SK-N-SH treated with all-trans-retinoic acid at 6 μM for 48 hours (cell line): ENCODE results near the gene DPYSL4.

Experiments
- ATAC-seq: fragments of 200-7000 bp; cut with Tn5 transposase; 3 replicates; pipeline ENCODE4 v1.9.1; 2020; ENCODE audit warnings: mild to moderate bottlenecking, moderate library complexity
- ARNTL ChIP-seq: fragments of 450-650 bp; formaldehyde crosslinking; IDR thresholded peaks from 2 replicates; pipeline ENCODE4 v1.5.0; 2020; ENCODE audit warnings: low read depth, mild to moderate bottlenecking, moderate library complexity, borderline replicate concordance
- BACH2 ChIP-seq: fragments of 250-450 bp; sonication (Bioruptor Pico); IDR thresholded peaks from 2 replicates; pipeline ENCODE4 v1.9.0; 2021; ENCODE audit warnings: mild to moderate bottlenecking, borderline replicate concordance
- ESRRG ChIP-seq: fragments of 250-450 bp; sonication (Bioruptor Pico); IDR thresholded peaks from 2 replicates; pipeline ENCODE4 v1.6.1; 2021; ENCODE audit warnings: mild to moderate bottlenecking
- GLIS3 ChIP-seq: fragments of 250-450 bp; sonication (Bioruptor Pico); IDR thresholded peaks from 2 replicates; pipeline ENCODE4 v1.5.0; 2020; ENCODE audit warnings: mild to moderate bottlenecking, moderate library complexity
- ISL1 ChIP-seq: fragments of 250-450 bp; sonication (Bioruptor Pico); IDR thresholded peaks from 2 replicates; pipeline ENCODE4 v2.1.2; 2022; ENCODE audit warnings: mild to moderate bottlenecking, moderate library complexity
- OSR1 ChIP-seq: fragments of 250-450 bp; sonication (Bioruptor Pico); IDR thresholded peaks from 2 replicates; pipeline ENCODE4 v1.8.0; 2022; ENCODE audit warnings: moderate library complexity, mild to moderate bottlenecking, inconsistent platforms
- PPARA ChIP-seq: fragments of 250-450 bp; sonication (Bioruptor Pico); IDR thresholded peaks from 2 replicates; pipeline ENCODE4 v1.5.0; 2020; ENCODE audit warnings: mild to moderate bottlenecking, borderline replicate concordance
- RARB ChIP-seq: fragments of 250-450 bp; sonication (Bioruptor Pico); IDR thresholded peaks from 2 replicates; pipeline ENCODE4 v1.8.0; 2021; ENCODE audit warnings: mild to moderate bottlenecking, moderate library complexity
- SNAI2 ChIP-seq: fragments of 250-450 bp; sonication (Bioruptor Pico); IDR thresholded peaks from 2 replicates; pipeline ENCODE4 v1.5.0; 2020; ENCODE audit warnings: mild to moderate bottlenecking, moderate library complexity
- TCF4 ChIP-seq: fragments of 250-450 bp; sonication (Bioruptor Pico); IDR thresholded peaks from 2 replicates; pipeline ENCODE4 v1.8.0; 2021; ENCODE audit warnings: mild to moderate bottlenecking, moderate library complexity, borderline replicate concordance
- TOX ChIP-seq: fragments of 250-450 bp; sonication (Bioruptor Pico); IDR thresholded peaks from 2 replicates; pipeline ENCODE4 v1.8.0; 2021; ENCODE audit warnings: mild to moderate bottlenecking, moderate library complexity, borderline replicate concordance
- ZC3H10 ChIP-seq: fragments of 250-450 bp; sonication (Bioruptor Pico); IDR thresholded peaks from 2 replicates; pipeline ENCODE4 v1.5.1; 2021; ENCODE audit warnings: mild to moderate bottlenecking, moderate library complexity
- ZFP3 ChIP-seq: fragments of 250-450 bp; sonication (Bioruptor Pico); IDR thresholded peaks from 2 replicates; pipeline ENCODE4 v1.5.0; 2020; ENCODE audit warnings: mild to moderate bottlenecking, moderate library complexity
- ZFP30 ChIP-seq: fragments of 450-650 bp; formaldehyde crosslinking; IDR thresholded peaks from 2 replicates; pipeline ENCODE4 v1.5.0; 2022; ENCODE audit warnings: mild to moderate bottlenecking, moderate library complexity
- ZNF565 ChIP-seq: fragments of 450-650 bp; formaldehyde crosslinking; conservative IDR thresholded peaks from 2 replicates; pipeline ENCODE4 v1.5.0; 2020; ENCODE audit warnings: low read depth, mild to moderate bottlenecking, moderate library complexity
- ZNF70 ChIP-seq: fragments of 450-650 bp; formaldehyde crosslinking; IDR thresholded peaks from 2 replicates; pipeline ENCODE4 v1.5.0; 2020; ENCODE audit warnings: mild to moderate bottlenecking, moderate library complexity
- ZNF8 ChIP-seq: fragments of 450-650 bp; formaldehyde crosslinking; IDR thresholded peaks from 2 replicates; pipeline ENCODE4 v1.5.0; 2020; ENCODE audit warnings: mild to moderate bottlenecking, moderate library complexity
- TF ChIP-seq, protein P1 (sequence below): fragments of 250-450 bp; sonication (Bioruptor Pico); IDR thresholded peaks from 2 replicates; pipeline ENCODE4 v1.5.1; 2020; ENCODE audit warnings: low read depth, mild to moderate bottlenecking, moderate library complexity
- TF ChIP-seq, protein P2 (sequence below): fragments of 250-450 bp; sonication (Bioruptor Pico); IDR thresholded peaks from 2 replicates; pipeline ENCODE4 v1.8.0; 2020; ENCODE audit warnings: mild to moderate bottlenecking, moderate library complexity, borderline replicate concordance
- TF ChIP-seq, protein P3 (sequence below): fragments of 250-450 bp; sonication (Bioruptor Pico); IDR thresholded peaks from 2 replicates; pipeline ENCODE4 v1.5.1; 2021; ENCODE audit warnings: mild to moderate bottlenecking, moderate library complexity
- TF ChIP-seq, protein P4 (sequence below): fragments of 250-450 bp; sonication (Bioruptor Pico); IDR thresholded peaks from 2 replicates; pipeline ENCODE4 v1.8.0; 2021; ENCODE audit warnings: low read depth, mild to moderate bottlenecking, moderate library complexity, borderline replicate concordance

Gene DPYSL4

DNA sequence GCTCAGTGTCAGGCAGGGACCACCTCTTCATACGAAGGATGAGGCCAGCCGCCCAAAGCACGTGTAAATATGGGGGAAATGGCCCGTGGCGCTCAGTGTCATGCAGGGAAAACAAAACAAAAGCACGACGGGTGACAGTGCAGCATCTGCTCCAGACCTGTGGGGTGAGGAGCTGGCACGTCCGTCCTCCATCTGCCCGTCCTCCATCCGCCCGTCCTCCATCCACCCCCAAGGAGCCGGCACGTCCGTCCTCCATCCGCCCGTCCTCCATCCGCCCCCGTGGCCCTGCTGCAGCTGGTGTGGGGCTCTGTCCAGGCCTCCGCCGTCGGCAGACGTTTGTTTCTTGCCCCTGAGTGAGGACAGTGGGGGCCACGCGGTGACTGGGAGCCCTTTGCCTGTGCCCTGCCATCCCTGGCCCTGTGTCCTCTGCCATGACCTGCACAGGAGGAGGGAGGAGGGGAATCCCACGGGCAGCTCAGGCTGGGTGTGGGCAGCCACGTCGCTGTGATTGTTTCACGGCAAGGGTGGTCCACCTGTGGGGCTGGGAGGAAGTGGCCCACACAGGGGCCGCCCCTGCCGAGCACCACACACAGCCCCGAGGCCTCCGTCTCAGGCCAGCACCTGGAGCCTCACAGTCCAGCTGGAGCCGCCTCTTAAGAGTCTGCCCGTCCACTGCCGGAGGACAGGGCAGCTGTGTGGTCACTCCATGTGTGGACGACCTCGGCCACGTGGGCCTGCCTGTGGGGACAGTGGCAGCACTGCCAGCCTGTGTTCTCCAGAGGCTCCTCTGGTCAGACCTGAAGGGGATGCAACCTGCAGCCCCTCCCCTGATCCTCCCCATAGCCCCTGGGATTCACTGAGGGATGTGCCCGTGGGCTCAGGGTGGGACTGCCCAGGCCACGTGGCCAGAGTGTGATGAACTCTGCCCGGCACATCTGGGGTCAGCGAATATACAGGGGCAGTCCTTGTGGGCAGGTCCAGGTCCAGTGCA lies 38.2 kb upstream of the DPYSL4 start:
- TF ChIP-seq ZFP3 (CRISPR knock-in tag) (no peak), ESRRG (CRISPR knock-in tag) (no peak), ZNF565 (no peak), PPARA (CRISPR knock-in tag) (no peak), ARNTL (CRISPR knock-in tag) (no peak), ZNF70 (no peak), GLIS3 (CRISPR knock-in tag) (no peak), OSR1 (CRISPR knock-in tag) (no peak), TCF4 (CRISPR knock-in tag) (no peak), BACH2 (no peak), RARB (CRISPR knock-in tag) (no peak), ISL1 (CRISPR knock-in tag) (no peak), ZNF8 (no peak), ZC3H10 (CRISPR knock-in tag) (no peak)
- TF ChIP-seq, protein P1, sequence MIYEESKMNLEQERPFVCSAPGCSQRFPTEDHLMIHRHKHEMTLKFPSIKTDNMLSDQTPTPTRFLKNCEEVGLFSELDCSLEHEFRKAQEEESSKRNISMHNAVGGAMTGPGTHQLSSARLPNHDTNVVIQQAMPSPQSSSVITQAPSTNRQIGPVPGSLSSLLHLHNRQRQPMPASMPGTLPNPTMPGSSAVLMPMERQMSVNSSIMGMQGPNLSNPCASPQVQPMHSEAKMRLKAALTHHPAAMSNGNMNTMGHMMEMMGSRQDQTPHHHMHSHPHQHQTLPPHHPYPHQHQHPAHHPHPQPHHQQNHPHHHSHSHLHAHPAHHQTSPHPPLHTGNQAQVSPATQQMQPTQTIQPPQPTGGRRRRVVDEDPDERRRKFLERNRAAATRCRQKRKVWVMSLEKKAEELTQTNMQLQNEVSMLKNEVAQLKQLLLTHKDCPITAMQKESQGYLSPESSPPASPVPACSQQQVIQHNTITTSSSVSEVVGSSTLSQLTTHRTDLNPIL (CRISPR knock-in tag) = no peak
- TF ChIP-seq, protein P2, sequence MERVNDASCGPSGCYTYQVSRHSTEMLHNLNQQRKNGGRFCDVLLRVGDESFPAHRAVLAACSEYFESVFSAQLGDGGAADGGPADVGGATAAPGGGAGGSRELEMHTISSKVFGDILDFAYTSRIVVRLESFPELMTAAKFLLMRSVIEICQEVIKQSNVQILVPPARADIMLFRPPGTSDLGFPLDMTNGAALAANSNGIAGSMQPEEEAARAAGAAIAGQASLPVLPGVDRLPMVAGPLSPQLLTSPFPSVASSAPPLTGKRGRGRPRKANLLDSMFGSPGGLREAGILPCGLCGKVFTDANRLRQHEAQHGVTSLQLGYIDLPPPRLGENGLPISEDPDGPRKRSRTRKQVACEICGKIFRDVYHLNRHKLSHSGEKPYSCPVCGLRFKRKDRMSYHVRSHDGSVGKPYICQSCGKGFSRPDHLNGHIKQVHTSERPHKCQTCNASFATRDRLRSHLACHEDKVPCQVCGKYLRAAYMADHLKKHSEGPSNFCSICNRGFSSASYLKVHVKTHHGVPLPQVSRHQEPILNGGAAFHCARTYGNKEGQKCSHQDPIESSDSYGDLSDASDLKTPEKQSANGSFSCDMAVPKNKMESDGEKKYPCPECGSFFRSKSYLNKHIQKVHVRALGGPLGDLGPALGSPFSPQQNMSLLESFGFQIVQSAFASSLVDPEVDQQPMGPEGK (CRISPR knock-in tag) = no peak
- TF ChIP-seq, protein P3, sequence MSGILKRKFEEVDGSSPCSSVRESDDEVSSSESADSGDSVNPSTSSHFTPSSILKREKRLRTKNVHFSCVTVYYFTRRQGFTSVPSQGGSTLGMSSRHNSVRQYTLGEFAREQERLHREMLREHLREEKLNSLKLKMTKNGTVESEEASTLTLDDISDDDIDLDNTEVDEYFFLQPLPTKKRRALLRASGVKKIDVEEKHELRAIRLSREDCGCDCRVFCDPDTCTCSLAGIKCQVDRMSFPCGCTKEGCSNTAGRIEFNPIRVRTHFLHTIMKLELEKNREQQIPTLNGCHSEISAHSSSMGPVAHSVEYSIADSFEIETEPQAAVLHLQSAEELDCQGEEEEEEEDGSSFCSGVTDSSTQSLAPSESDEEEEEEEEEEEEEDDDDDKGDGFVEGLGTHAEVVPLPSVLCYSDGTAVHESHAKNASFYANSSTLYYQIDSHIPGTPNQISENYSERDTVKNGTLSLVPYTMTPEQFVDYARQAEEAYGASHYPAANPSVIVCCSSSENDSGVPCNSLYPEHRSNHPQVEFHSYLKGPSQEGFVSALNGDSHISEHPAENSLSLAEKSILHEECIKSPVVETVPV (CRISPR knock-in tag) = no peak
- no peak; the same call in 2 of the 3 replicates for ATAC-seq

- ATAC-seq = no peak
- no peak for TF ChIP-seq ZNF565
- no peak for TF ChIP-seq ZC3H10 (CRISPR knock-in tag)
- TF ChIP-seq ISL1 (CRISPR knock-in tag) = no peak
- TF ChIP-seq TOX (CRISPR knock-in tag) = no peak
- no peak for TF ChIP-seq ESRRG (CRISPR knock-in tag)
- TF ChIP-seq BACH2 = no peak
- TF ChIP-seq PPARA (CRISPR knock-in tag) = no peak
- TF ChIP-seq ZFP30 (CRISPR knock-in tag) = no peak
- TF ChIP-seq ZNF70 = no peak
- TF ChIP-seq ZNF8 = no peak
- TF ChIP-seq RARB (CRISPR knock-in tag) = no peak
- no peak for TF ChIP-seq GLIS3 (CRISPR knock-in tag)
- no peak for TF ChIP-seq ARNTL (CRISPR knock-in tag)
Measured at GRCh38 chr10:132149271-132149670, 37.5 kb upstream of the DPYSL4 start.

DNA sequence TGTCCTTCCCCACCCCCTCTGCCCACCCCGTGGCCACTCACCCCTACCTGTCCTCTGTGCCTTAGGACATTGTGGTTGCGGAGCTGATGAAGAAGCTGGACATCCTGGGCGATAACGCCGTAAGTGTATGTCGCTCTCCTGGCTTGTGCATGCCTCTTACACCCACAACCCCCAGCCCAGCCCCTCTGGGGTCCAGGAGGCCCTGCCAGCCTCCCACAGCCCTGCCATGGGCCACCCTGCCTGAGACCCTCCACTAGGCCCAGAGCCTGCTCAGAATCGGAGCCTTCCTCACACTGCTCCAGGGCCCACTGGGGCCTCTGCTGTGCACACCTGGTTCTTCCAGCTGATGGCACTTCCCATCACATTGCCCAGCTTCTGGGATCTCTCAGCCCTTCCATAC lies 36.8 kb upstream of the DPYSL4 start:
- TF ChIP-seq, protein P4, sequence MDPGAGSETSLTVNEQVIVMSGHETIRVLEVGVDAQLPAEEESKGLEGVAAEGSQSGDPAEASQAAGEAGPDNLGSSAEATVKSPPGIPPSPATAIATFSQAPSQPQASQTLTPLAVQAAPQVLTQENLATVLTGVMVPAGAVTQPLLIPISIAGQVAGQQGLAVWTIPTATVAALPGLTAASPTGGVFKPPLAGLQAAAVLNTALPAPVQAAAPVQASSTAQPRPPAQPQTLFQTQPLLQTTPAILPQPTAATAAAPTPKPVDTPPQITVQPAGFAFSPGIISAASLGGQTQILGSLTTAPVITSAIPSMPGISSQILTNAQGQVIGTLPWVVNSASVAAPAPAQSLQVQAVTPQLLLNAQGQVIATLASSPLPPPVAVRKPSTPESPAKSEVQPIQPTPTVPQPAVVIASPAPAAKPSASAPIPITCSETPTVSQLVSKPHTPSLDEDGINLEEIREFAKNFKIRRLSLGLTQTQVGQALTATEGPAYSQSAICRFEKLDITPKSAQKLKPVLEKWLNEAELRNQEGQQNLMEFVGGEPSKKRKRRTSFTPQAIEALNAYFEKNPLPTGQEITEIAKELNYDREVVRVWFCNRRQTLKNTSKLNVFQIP = no peak
- TF ChIP-seq, protein P3 (CRISPR knock-in tag) = no peak
- no peak for TF ChIP-seq ZNF8
- TF ChIP-seq ZC3H10 (CRISPR knock-in tag) = no peak
- no peak for TF ChIP-seq ZNF70
- no peak for TF ChIP-seq RARB (CRISPR knock-in tag)
- no peak for TF ChIP-seq ZFP30 (CRISPR knock-in tag)
- no peak for TF ChIP-seq ZNF565
- no peak for TF ChIP-seq TOX (CRISPR knock-in tag)
- TF ChIP-seq, protein P1 (CRISPR knock-in tag) = no peak
- no peak for TF ChIP-seq SNAI2 (CRISPR knock-in tag)
- TF ChIP-seq PPARA (CRISPR knock-in tag) = no peak

More for the DNA sequence above, 36.8 kb upstream of the DPYSL4 start:
- no peak for ATAC-seq
